AG04449 (cell line): ENCODE data around the gene ANO1.

Experiments
- CTCF ChIA-PET: fragments of 350-600 bp; formaldehyde crosslinking; extraction: SDS; loops from one replicate; lab custom pipeline; 2021; ENCODE audit warnings: antibody characterized with exemption; lab: Yijun Ruan, JAX
- POLR2A ChIA-PET: fragments of 400-600, 350-600 bp; formaldehyde crosslinking; extraction: SDS; loops from one replicate; lab custom pipeline; 2020; ENCODE audit warnings: antibody characterized with exemption, inconsistent platforms; lab: Yijun Ruan, JAX
- DNase-seq: peaks from one replicate; pipeline ENCODE4 v3.0.0-alpha.2; 2010; ENCODE audit warnings: low read depth, low spot score
- H3K4me3 ChIP-seq: 2 replicates; pipeline ENCODE4 v1.5.1; 2011; ENCODE audit warnings: low read depth, mild to moderate bottlenecking, control low read depth, low read length
- CTCF ChIP-seq: IDR thresholded peaks from one replicate; pipeline ENCODE4 v1.5.1; 2011; ENCODE audit warnings: mild to moderate bottlenecking, moderate library complexity, low read length, control low read depth, inconsistent platforms; ENCODE audit not compliant: insufficient read depth; ENCODE audit errors: missing control alignments

ANO1 gene

GRCh38 chr11:70112017-70112434, 33.9 kb downstream of the ANO1 start:
- DNase-seq, result no peak

GRCh38 chr11:70113801-70114200, 35.7 kb downstream of the ANO1 start:
- POLR2A ChIA-PET, result no interaction called here
- no peak overlapping the region for H3K4me3 ChIP-seq
- DNase-seq, result no peak
- CTCF ChIA-PET, result no interaction called here
- no peak for TF ChIP-seq CTCF

More at GRCh38 chr11:70112017-70112434, 33.9 kb downstream of the ANO1 start:
- ChIA-PET POLR2A (no interaction called here), CTCF (no interaction called here)
- no peak overlapping the region for H3K4me3 ChIP-seq
- TF ChIP-seq CTCF, result no peak

- ChIA-PET CTCF (no interaction called here), POLR2A (no interaction called here)
- no peak overlapping the region for H3K4me3 ChIP-seq
- DNase-seq, result no peak
- no peak for TF ChIP-seq CTCF
Measured at GRCh38 chr11:70115778-70116177, 37.7 kb downstream of the ANO1 start.

- CTCF ChIA-PET, result no interaction called here
- H3K4me3 ChIP-seq, result no peak overlapping the region
- no peak for TF ChIP-seq CTCF
- DNase-seq, result no peak
- POLR2A ChIA-PET, result no interaction called here
Measured at GRCh38 chr11:70116386-70117065, 38.4 kb downstream of the ANO1 start.

- ChIA-PET POLR2A (no interaction called here), CTCF (no interaction called here)
- H3K4me3 ChIP-seq, result no peak overlapping the region
- TF ChIP-seq CTCF, result no peak
- no peak for DNase-seq
Measured at GRCh38 chr11:70117567-70118145, 39.5 kb downstream of the ANO1 start.

- no peak for DNase-seq
- CTCF ChIA-PET, result no interaction called here
Measured at GRCh38 chr11:70118642-70119041, 40.5 kb downstream of the ANO1 start.

More at GRCh38 chr11:70118642-70119041, 40.5 kb downstream of the ANO1 start:
- H3K4me3 ChIP-seq, result no peak overlapping the region
- TF ChIP-seq CTCF, result no peak
- POLR2A ChIA-PET, result no interaction called here
